ENCODE measurements around the gene ARL6IP4.

The ARL6IP4 gene

DNA sequence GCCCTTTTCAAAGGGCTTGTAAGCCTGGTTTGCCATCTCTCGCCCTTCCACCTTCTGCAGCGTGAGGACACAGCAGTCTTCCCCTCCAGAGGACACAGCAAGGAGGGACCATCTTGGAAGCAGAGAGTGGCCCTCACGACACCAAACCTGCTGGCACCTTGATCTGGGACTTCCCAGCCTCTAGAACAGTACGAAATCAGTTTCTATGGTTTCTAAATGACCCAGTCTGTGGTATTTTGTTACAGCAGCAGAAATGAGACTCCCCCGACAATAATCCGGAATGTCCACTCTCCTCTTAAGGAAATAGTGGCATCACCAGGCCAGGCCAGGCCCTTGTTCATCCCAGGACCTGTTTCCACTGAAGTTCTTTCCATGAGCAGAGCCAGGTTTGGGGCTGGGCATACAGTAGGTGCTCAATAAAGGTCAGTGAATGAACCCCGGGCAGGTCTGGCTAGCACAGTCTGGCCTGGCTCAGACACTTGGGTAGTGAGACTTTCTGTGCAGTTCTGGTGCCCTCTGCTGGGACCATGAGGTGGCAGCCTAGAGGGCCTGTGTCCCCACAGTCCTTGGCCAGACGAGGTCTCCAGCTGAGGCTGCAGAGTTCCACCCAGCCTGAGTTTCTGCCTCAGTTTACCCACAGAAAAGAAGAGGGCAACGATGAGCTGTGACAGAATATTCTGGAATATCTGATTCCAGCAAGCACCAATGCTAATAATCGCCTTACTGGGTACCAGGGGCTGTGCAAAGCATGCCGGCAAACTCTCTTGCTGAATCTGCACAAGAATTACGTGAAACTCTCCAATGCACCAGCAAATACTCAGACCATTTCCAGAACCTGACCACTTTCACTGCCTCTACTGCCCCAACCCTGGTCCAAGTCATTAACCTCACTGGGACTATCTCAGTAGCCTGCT lies 28.2 kb upstream of the ARL6IP4 start (continued):
- peak; percentile 36; the same call in 1 of the 2 replicates for TF ChIP-seq ZBTB17 (tag by site-specific recombination; IDR thresholded peaks at IDR 0.05)
- peak; percentile 71; the same call in 1 of the 2 replicates for TF ChIP-seq ZNF660 (tag by site-specific recombination; IDR thresholded peaks at IDR 0.05)
- TF ChIP-seq, protein P1, sequence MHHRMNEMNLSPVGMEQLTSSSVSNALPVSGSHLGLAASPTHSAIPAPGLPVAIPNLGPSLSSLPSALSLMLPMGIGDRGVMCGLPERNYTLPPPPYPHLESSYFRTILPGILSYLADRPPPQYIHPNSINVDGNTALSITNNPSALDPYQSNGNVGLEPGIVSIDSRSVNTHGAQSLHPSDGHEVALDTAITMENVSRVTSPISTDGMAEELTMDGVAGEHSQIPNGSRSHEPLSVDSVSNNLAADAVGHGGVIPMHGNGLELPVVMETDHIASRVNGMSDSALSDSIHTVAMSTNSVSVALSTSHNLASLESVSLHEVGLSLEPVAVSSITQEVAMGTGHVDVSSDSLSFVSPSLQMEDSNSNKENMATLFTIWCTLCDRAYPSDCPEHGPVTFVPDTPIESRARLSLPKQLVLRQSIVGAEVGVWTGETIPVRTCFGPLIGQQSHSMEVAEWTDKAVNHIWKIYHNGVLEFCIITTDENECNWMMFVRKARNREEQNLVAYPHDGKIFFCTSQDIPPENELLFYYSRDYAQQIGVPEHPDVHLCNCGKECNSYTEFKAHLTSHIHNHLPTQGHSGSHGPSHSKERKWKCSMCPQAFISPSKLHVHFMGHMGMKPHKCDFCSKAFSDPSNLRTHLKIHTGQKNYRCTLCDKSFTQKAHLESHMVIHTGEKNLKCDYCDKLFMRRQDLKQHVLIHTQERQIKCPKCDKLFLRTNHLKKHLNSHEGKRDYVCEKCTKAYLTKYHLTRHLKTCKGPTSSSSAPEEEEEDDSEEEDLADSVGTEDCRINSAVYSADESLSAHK (tag by site-specific recombination; IDR thresholded peaks at IDR 0.05), result no peak
- TF ChIP-seq ZNF654 (tag by site-specific recombination; IDR thresholded peaks at IDR 0.05; ENCODE audit: low read depth), result peak; percentile 94
- TF ChIP-seq ZNF792 (tag by site-specific recombination; IDR thresholded peaks at IDR 0.05), result peak; percentile 99
- TF ChIP-seq, protein P2, sequence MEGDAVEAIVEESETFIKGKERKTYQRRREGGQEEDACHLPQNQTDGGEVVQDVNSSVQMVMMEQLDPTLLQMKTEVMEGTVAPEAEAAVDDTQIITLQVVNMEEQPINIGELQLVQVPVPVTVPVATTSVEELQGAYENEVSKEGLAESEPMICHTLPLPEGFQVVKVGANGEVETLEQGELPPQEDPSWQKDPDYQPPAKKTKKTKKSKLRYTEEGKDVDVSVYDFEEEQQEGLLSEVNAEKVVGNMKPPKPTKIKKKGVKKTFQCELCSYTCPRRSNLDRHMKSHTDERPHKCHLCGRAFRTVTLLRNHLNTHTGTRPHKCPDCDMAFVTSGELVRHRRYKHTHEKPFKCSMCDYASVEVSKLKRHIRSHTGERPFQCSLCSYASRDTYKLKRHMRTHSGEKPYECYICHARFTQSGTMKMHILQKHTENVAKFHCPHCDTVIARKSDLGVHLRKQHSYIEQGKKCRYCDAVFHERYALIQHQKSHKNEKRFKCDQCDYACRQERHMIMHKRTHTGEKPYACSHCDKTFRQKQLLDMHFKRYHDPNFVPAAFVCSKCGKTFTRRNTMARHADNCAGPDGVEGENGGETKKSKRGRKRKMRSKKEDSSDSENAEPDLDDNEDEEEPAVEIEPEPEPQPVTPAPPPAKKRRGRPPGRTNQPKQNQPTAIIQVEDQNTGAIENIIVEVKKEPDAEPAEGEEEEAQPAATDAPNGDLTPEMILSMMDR (tag by site-specific recombination; IDR thresholded peaks at IDR 0.05), result peak; percentile 90

DNA sequence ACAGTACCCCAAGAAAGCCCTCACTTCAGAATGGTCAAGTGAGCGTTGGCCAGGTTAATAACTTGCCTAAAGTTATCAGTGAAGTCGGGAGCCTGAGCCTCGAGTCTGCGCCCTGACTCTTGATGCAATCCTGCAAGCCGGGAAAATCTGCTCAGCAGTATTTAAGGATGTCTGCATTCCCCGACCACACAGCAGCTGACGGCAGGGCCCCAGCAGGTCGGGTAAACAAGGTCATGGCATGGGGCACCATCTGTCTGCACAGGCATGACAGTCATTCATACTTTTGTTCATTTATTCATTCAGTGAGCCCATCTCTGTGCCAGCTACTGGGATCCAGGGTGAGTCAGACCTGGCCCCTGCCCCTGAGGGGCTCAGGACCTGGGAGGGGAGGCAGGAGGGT lies 25.3 kb upstream of the ARL6IP4 start:
- no peak overlapping the region for H3K27ac ChIP-seq (ENCODE audit: extremely low read depth, low read depth, low read length)
- no peaks in the 10 kb centered on the region for H3K9me3 ChIP-seq (ENCODE audit: control insufficient read depth, insufficient read depth, low read depth, low read length)
- H3K4me1 ChIP-seq (ENCODE audit: control insufficient read depth, insufficient read depth, low read length), result no peaks in the 10 kb centered on the region
- no peak overlapping the region for H3K4me3 ChIP-seq (ENCODE audit: low read depth, low read length)
- POLR2A ChIA-PET, result interaction anchor here (0.8 to 1.3 kb wide), 2 partner anchors 12 to 99 kb away, joined by 3 to 4 read pairs; partner anchors contain the start of gene ABCB9
- TF ChIP-seq ZNF654 (tag by site-specific recombination; IDR thresholded peaks at IDR 0.05; ENCODE audit: low read depth) (no peak), ZNF138 (tag by site-specific recombination; IDR thresholded peaks at IDR 0.05; ENCODE audit: borderline replicate concordance) (no peak), ZNF223 (tag by site-specific recombination; IDR thresholded peaks at IDR 0.05) (no peak), ZNF266 (tag by site-specific recombination; IDR thresholded peaks at IDR 0.05; ENCODE audit: low read depth) (no peak), ZNF768 (tag by site-specific recombination; IDR thresholded peaks at IDR 0.05) (no peak), ZNF501 (tag by site-specific recombination; IDR thresholded peaks at IDR 0.05) (no peak)
- TF ChIP-seq, protein P3, sequence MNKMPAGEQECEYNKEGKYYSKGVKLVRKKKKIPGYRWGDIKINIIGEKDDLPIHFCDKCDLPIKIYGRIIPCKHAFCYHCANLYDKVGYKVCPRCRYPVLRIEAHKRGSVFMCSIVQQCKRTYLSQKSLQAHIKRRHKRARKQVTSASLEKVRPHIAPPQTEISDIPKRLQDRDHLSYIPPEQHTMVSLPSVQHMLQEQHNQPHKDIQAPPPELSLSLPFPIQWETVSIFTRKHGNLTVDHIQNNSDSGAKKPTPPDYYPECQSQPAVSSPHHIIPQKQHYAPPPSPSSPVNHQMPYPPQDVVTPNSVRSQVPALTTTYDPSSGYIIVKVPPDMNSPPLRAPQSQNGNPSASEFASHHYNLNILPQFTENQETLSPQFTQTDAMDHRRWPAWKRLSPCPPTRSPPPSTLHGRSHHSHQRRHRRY (tag by site-specific recombination; IDR thresholded peaks at IDR 0.05), result no peak
- TF ChIP-seq, protein P4, sequence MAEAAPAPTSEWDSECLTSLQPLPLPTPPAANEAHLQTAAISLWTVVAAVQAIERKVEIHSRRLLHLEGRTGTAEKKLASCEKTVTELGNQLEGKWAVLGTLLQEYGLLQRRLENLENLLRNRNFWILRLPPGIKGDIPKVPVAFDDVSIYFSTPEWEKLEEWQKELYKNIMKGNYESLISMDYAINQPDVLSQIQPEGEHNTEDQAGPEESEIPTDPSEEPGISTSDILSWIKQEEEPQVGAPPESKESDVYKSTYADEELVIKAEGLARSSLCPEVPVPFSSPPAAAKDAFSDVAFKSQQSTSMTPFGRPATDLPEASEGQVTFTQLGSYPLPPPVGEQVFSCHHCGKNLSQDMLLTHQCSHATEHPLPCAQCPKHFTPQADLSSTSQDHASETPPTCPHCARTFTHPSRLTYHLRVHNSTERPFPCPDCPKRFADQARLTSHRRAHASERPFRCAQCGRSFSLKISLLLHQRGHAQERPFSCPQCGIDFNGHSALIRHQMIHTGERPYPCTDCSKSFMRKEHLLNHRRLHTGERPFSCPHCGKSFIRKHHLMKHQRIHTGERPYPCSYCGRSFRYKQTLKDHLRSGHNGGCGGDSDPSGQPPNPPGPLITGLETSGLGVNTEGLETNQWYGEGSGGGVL (tag by site-specific recombination; IDR thresholded peaks at IDR 0.05), result no peak
- CTCF ChIA-PET, result interaction anchor here (1.1 to 9.3 kb wide), 3 partner anchors 93 to 283 kb away, joined by 4 to 105 read pairs (median 13); no protein-coding TSS in a partner anchor
- peaks cover 7 to 30% of the 10 kb centered on the region in 2 experiments; a peak in 2 of 3 replicates for H3K36me3 ChIP-seq (ENCODE audit: control insufficient read depth in 2 of 2, insufficient read depth in 1 of 2, low read length in 2 of 2)

DNA sequence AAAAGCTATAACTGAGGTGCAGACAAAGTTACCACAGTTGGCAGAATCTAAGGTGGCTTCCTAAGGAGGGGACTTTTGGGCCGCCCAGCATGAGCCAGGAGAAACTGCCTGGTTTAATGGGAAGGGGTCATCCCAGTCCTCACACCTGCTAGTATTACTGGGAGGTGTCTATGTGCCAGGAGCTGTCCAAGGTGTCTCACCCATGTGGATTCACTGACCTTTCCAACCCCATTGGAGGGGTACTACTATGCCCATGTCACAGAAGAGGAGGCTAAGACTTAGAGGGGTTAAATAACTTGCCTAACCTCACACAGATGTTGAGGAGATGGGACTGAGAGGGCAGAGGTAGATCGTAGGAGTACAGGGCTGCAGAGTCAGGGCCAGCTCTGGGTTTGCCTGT lies 24.4 kb upstream of the ARL6IP4 start:
- Histone ChIP-seq H3K27ac (ENCODE audit: extremely low read depth, low read depth, low read length) (no peak overlapping the region), H3K9me3 (ENCODE audit: control insufficient read depth, insufficient read depth, low read depth, low read length) (no peaks in the 10 kb centered on the region), H3K4me3 (ENCODE audit: low read depth, low read length) (no peak overlapping the region), H3K36me3 (ENCODE audit: control insufficient read depth in 2 of 2, insufficient read depth in 1 of 2, low read length in 2 of 2) (peaks cover 7 to 32% of the 10 kb centered on the region in 2 experiments; a peak in 2 of 3 replicates), H3K4me1 (ENCODE audit: control insufficient read depth, insufficient read depth, low read length) (no peaks in the 10 kb centered on the region)
- POLR2A ChIA-PET, result interaction anchor here (1.3 kb wide), 1 partner anchor 11 kb away, joined by 4 read pairs; the partner anchor contains the start of gene ABCB9
- CTCF ChIA-PET, result interaction anchor here (0.9 to 9.3 kb wide), 4 partner anchors 13 to 162 kb away, joined by 3 to 105 read pairs (median 8); no protein-coding TSS in a partner anchor
- TF ChIP-seq ZNF544 (tag by site-specific recombination; IDR thresholded peaks at IDR 0.05), result no peak
- TF ChIP-seq, protein P5, sequence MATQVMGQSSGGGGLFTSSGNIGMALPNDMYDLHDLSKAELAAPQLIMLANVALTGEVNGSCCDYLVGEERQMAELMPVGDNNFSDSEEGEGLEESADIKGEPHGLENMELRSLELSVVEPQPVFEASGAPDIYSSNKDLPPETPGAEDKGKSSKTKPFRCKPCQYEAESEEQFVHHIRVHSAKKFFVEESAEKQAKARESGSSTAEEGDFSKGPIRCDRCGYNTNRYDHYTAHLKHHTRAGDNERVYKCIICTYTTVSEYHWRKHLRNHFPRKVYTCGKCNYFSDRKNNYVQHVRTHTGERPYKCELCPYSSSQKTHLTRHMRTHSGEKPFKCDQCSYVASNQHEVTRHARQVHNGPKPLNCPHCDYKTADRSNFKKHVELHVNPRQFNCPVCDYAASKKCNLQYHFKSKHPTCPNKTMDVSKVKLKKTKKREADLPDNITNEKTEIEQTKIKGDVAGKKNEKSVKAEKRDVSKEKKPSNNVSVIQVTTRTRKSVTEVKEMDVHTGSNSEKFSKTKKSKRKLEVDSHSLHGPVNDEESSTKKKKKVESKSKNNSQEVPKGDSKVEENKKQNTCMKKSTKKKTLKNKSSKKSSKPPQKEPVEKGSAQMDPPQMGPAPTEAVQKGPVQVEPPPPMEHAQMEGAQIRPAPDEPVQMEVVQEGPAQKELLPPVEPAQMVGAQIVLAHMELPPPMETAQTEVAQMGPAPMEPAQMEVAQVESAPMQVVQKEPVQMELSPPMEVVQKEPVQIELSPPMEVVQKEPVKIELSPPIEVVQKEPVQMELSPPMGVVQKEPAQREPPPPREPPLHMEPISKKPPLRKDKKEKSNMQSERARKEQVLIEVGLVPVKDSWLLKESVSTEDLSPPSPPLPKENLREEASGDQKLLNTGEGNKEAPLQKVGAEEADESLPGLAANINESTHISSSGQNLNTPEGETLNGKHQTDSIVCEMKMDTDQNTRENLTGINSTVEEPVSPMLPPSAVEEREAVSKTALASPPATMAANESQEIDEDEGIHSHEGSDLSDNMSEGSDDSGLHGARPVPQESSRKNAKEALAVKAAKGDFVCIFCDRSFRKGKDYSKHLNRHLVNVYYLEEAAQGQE (tag by site-specific recombination; IDR thresholded peaks at IDR 0.05), result peak; percentile 94
